ENCODE results near the gene ST3GAL3. TPM values are rescaled to one million over a fixed set of nuclear protein-coding genes. Genes with fewer than 3 reads are reported as not detected.
A peak's percentile ranks its signal among the peaks of the same experiment; 100 is the strongest.

ST3GAL3 gene
- total and polyA plus RNA-seq, 8 donors: 5.6 to 11.4 (median 8.6) TPM

DNA sequence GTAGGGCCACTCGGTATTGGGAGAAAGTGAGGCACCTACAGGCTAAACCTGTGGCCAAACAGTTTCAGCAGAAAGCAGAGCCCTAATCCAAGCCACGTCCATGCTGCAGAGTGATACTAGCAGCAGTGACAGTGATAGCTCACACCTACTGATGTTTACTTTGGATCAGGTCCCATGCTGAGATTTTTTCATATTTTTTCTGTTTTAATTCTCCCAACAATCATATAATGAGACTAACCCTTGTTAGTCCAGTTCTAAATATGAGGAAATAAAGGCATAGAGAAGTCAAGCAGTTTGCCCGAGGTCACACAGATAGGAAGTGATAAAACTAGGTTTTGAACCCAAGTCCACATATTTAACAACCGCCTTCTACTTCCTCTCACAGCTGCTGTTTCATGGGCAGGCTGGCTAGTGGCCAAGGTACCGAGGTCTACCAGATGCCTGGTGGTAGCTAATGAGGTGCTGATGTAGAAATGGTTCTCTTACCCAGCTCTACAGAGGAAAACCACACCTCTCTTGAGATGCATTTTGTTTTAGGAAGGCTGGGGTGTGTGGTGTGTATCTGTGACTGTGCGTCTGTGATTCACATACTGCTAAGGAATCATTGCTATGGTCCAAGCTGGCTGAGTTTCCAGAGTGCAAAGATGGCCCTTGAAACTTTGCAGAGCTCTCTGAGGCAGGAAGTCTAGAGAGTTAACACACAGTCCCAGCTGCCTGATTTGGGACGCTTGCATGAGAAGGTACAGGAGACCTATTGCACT, 146.0 kb downstream of the ST3GAL3 start:
- peak in 3 of 4 donors; percentile 59 to 77 (median 69) for ATAC-seq
- Histone ChIP-seq H3K4me3 (no peak overlapping the region), H3K27ac (no peak overlapping the region), H3K9me3 (no peaks in the 10 kb centered on the region), H3K4me1 (peaks cover 0 to 6% (median 0%) of the 10 kb centered on the region in 3 donors), H3K27me3 (no peaks in the 10 kb centered on the region), H3K36me3 (no peaks in the 10 kb centered on the region)
- no peak for TF ChIP-seq CTCF (IDR thresholded peaks at IDR 0.05)
- 32 to 35% methylated on average over 7 of the region's 7 CpGs for WGBS, 2 donors
- DNase-seq: peak in 5 of 6 donors; percentile 11 to 74 (median 52)
- no peak for FAIRE-seq
- intact Hi-C loops (cut with DNase I): no loop called here

DNA sequence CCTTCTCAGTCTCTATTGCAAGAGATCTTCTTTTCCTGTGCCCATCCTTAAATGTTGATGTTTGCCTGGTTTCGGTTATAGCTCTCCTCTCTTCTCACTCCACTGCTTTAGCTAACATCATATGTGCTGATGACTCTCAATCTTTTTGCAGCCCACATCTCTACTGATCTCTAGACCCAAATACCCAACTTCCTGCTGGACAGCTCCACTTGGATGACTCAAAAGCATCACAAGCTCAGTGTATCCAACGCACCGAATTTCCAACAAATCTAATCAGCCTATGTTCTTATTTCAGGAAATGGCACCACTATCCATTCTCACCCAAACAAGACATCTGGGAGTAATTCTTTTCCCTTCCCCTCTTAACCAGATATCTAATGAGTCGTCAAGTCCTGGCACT, 147.1 kb downstream of the ST3GAL3 start:
- intact Hi-C loops (cut with DNase I): no loop called here
- H3K4me3 ChIP-seq: no peak overlapping the region
- no peaks in the 10 kb centered on the region for H3K27me3 ChIP-seq
- H3K9me3 ChIP-seq: no peaks in the 10 kb centered on the region
- DNase-seq (no peak), ATAC-seq (no peak), FAIRE-seq (no peak)
- H3K27ac ChIP-seq: no peak overlapping the region
- WGBS, 2 donors: 97 to 99% methylated on average over 4 of the region's 4 CpGs
- peaks cover 0 to 6% (median 0%) of the 10 kb centered on the region in 3 donors for H3K4me1 ChIP-seq
- no peaks in the 10 kb centered on the region for H3K36me3 ChIP-seq
- no peak for TF ChIP-seq CTCF (IDR thresholded peaks at IDR 0.05)

DNA sequence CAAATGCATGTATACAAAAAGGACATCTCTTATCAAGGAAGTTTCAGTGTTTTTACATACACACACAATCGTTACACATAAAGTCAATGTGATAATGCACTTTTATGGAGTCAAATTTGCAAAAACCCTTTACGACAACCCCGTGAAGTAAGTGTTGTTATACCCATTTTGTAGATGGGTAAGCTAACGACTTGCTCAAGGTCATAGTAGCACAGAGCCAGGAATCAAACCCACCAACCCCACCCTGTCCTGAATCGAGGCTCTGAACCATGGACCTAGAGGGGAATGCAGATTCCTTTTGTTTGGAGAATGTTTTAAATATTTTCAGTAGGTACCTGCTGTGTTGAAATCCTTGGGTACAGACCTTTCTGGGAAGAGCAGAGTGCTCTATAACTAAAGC, 148.9 kb downstream of the ST3GAL3 start:
- 89 to 91% methylated on average over 5 of the region's 5 CpGs for WGBS, 2 donors
- Histone ChIP-seq H3K36me3 (no peaks in the 10 kb centered on the region), H3K27me3 (no peaks in the 10 kb centered on the region), H3K27ac (no peak overlapping the region), H3K9me3 (no peaks in the 10 kb centered on the region), H3K4me1 (peaks cover 0 to 6% (median 0%) of the 10 kb centered on the region in 3 donors), H3K4me3 (no peak overlapping the region)
- no peak for ATAC-seq
- DNase-seq: no peak
- intact Hi-C loops (cut with DNase I): no loop called here
- no peak for TF ChIP-seq CTCF (IDR thresholded peaks at IDR 0.05)
- no peak for FAIRE-seq

- H3K27me3 ChIP-seq: no peaks in the 10 kb centered on the region
- peaks cover 0 to 6% (median 0%) of the 10 kb centered on the region in 3 donors for H3K4me1 ChIP-seq
- no peaks in the 10 kb centered on the region for H3K9me3 ChIP-seq
- DNase-seq: no peak
- ATAC-seq: no peak
- H3K4me3 ChIP-seq: no peak overlapping the region
- intact Hi-C loops (cut with DNase I): no loop called here
- no peak for FAIRE-seq
- TF ChIP-seq CTCF (IDR thresholded peaks at IDR 0.05): no peak
- no peak overlapping the region for H3K27ac ChIP-seq
- no peaks in the 10 kb centered on the region for H3K36me3 ChIP-seq
These were observed 149.8 kb downstream of the ST3GAL3 start for GRCh38 chr1:43857163-43857562.

GRCh38 chr1:43858324-43858723, 151.0 kb downstream of the ST3GAL3 start:
- WGBS, 2 donors: 36 to 37% methylated on average over 2 of the region's 2 CpGs
- Histone ChIP-seq H3K4me1 (peaks cover 0 to under 1% (median 0%) of the 10 kb centered on the region in 3 donors), H3K27me3 (no peaks in the 10 kb centered on the region), H3K27ac (no peak overlapping the region), H3K36me3 (no peaks in the 10 kb centered on the region), H3K9me3 (no peaks in the 10 kb centered on the region), H3K4me3 (no peak overlapping the region)
- intact Hi-C loops (cut with DNase I): no loop called here
- TF ChIP-seq CTCF (IDR thresholded peaks at IDR 0.05): no peak
- FAIRE-seq: no peak
- peak in 3 of 4 donors; percentile 61 to 85 (median 81) for ATAC-seq
- no peak for DNase-seq
